HepG2 (cell line): ENCODE results near the gene GNAZ. TPM values are rescaled to one million over a fixed set of nuclear protein-coding genes. Genes with fewer than 3 reads are reported as not detected.

Experiments
- E2F1 ChIP-seq: sonication (generic); formaldehyde crosslinking; IDR thresholded peaks from 2 replicates; pipeline ENCODE4 v1.5.0; 2020; ENCODE audit warnings: missing genetic modification reagents
- MEF2D ChIP-seq: sonication (generic); formaldehyde crosslinking; IDR thresholded peaks from 2 replicates; pipeline ENCODE4 v1.5.1; 2020; ENCODE audit warnings: mild to moderate bottlenecking, missing genetic modification reagents
- MTA1 ChIP-seq: sonication (generic); formaldehyde crosslinking; IDR thresholded peaks from 2 replicates; pipeline ENCODE4 v1.4.0; 2020; ENCODE audit warnings: missing genetic modification reagents, mild to moderate bottlenecking, borderline replicate concordance
- MTERF4 ChIP-seq: sonication (generic); formaldehyde crosslinking; IDR thresholded peaks from 2 replicates; pipeline ENCODE4 v1.8.0; 2023; ENCODE audit warnings: mild to moderate bottlenecking, missing genetic modification reagents
- PLRG1 ChIP-seq: fragments of 450-650 bp; conservative IDR thresholded peaks from 2 replicates; pipeline ENCODE4 v1.6.1; 2016
- SAFB2 ChIP-seq: sonication (generic); formaldehyde crosslinking; IDR thresholded peaks from 2 replicates; pipeline ENCODE4 v1.5.1; 2020; ENCODE audit warnings: missing genetic modification reagents, low read depth, mild to moderate bottlenecking, borderline replicate concordance
- SIX4 ChIP-seq: sonication (generic); formaldehyde crosslinking; IDR thresholded peaks from 2 replicates; pipeline ENCODE4 v1.4.0; 2020; ENCODE audit warnings: missing genetic modification reagents
- SMAD1 ChIP-seq: sonication (generic); formaldehyde crosslinking; IDR thresholded peaks from 2 replicates; pipeline ENCODE4 v1.4.0; 2020; ENCODE audit warnings: missing genetic modification reagents, low read depth, mild to moderate bottlenecking, borderline replicate concordance
- SP1 ChIP-seq, 2 experiments: fragments of 450-650 bp in 1 of 2; sonication (generic) in 1 of 2; formaldehyde crosslinking in 1 of 2; IDR thresholded peaks; 2 replicates each; pipeline versions ENCODE4 v1.4.0 to v1.6.1; 2016 to 2020; ENCODE audit warnings: missing genetic modification reagents in 1 of 2
- TBX3 ChIP-seq: fragments of 450-650 bp; IDR thresholded peaks from 2 replicates; pipeline ENCODE4 v1.6.1; 2017; ENCODE audit warnings: antibody characterized with exemption, mild to moderate bottlenecking, inconsistent platforms, borderline replicate concordance
- ZBTB37 ChIP-seq: sonication (generic); formaldehyde crosslinking; IDR thresholded peaks from 2 replicates; pipeline ENCODE4 v1.4.0; 2020; ENCODE audit warnings: mild to moderate bottlenecking, missing genetic modification reagents
- ZEB1 ChIP-seq: IDR thresholded peaks from 2 replicates; pipeline ENCODE4 v1.6.1; 2012; ENCODE audit warnings: mild to moderate bottlenecking, low read depth, inconsistent platforms; ENCODE audit not compliant: insufficient replicate concordance
- ZMYM3 ChIP-seq: sonication (generic); formaldehyde crosslinking; IDR thresholded peaks from 2 replicates; pipeline ENCODE4 v1.5.1; 2020; ENCODE audit warnings: mild to moderate bottlenecking, missing genetic modification reagents
- ZNF142 ChIP-seq: sonication (generic); formaldehyde crosslinking; IDR thresholded peaks from 2 replicates; pipeline ENCODE4 v1.4.0; 2020; ENCODE audit warnings: missing genetic modification reagents
- ZNF335 ChIP-seq: sonication (generic); formaldehyde crosslinking; IDR thresholded peaks from 2 replicates; pipeline ENCODE4 v1.4.0; 2020; ENCODE audit warnings: missing genetic modification reagents
- ZNF414 ChIP-seq: sonication (generic); formaldehyde crosslinking; IDR thresholded peaks from 2 replicates; pipeline ENCODE4 v1.5.0; 2020; ENCODE audit warnings: missing genetic modification reagents
- ZNF597 ChIP-seq: sonication (generic); formaldehyde crosslinking; IDR thresholded peaks from 2 replicates; pipeline ENCODE4 v1.5.0; 2020; ENCODE audit warnings: missing genetic modification reagents
- polyA plus RNA-seq, 8 experiments: library from polyadenylated mRNA; depleted of rRNA in 3 of 8; stranded (reverse) in 7 of 8; unstranded in 1 of 8; fragments of >200 nt; fragmentation: Illumina TruSeq in 4 of 8; extraction: Trizol in 4 of 8; gene quantifications; 2 replicates each; pipeline versions ENCODE4 v1.2.1 to v1.2.3, GENCODE V29; 2011 to 2016; ENCODE audit warnings: low read depth in 4 of 8, missing spikeins in 1 of 8, mixed read lengths in 1 of 8; ENCODE audit not compliant: insufficient read depth in 1 of 8
- total RNA-seq, 5 experiments: library from RNA; depleted of rRNA; stranded (reverse); fragments of >200 nt; fragmentation: Illumina TruSeq; extraction: Trizol; gene quantifications; 2 replicates each; pipeline ENCODE4 v1.2.3, GENCODE V29; 2016; ENCODE audit warnings: low read depth in 1 of 5

Gene GNAZ
- total and polyA plus RNA-seq, 2 of the 13 experiments (the other 11 are each of a cell fraction or from before 2014, with no cell fraction given), result 11.4 to 22.3 TPM

- peak; percentile 23; the same call in 1 of the 2 replicates for TF ChIP-seq SIX4 (CRISPR knock-in tag)
- TF ChIP-seq SP1 (IDR thresholded peaks at IDR 0.05), result no peak
- TF ChIP-seq SP1 (CRISPR knock-in tag; IDR thresholded peaks at IDR 0.05), result peak; percentile 9; the same call in 1 of the 2 replicates
- TF ChIP-seq SMAD1 (CRISPR knock-in tag), result no peak; the same call in 1 of the 2 replicates
- TF ChIP-seq MTA1 (CRISPR knock-in tag), result peak; percentile 98
- TF ChIP-seq ZNF335 (CRISPR knock-in tag), result peak; percentile 71; the same call in 1 of the 2 replicates
- peak; percentile 93 for TF ChIP-seq ZBTB37
- no peak; the same call in 1 of the 2 replicates for TF ChIP-seq SAFB2 (CRISPR knock-in tag)
- no peak for TF ChIP-seq ZNF142
- TF ChIP-seq PLRG1, result no peak
- TF ChIP-seq ZNF414 (CRISPR knock-in tag), result peak; percentile 98; the same call in 1 of the 2 replicates
- TF ChIP-seq TBX3, result peak; percentile 96
- TF ChIP-seq MEF2D, result peak; percentile 93
- TF ChIP-seq MTERF4 (CRISPR knock-in tag), result peak; percentile 59; the same call in 1 of the 2 replicates
- no peak for TF ChIP-seq E2F1 (CRISPR knock-in tag)
- TF ChIP-seq ZMYM3 (CRISPR knock-in tag), result peak; percentile 95
- TF ChIP-seq ZNF597 (CRISPR knock-in tag), result no peak
- TF ChIP-seq ZEB1, result no peak
These were observed 5.4 kb downstream of the GNAZ start (continued) for GRCh38 chr22:23075525-23076216.
